A375 (cell line): ENCODE data around the gene GOLT1A. TPM values are rescaled to one million over a fixed set of nuclear protein-coding genes. Genes with fewer than 3 reads are reported as not detected.

ENCODE experiments used
- total RNA-seq: library from RNA; depleted of rRNA; stranded (reverse); fragments of >200 nt; shearing (Covaris generic); gene quantifications from 2 replicates; pipeline ENCODE4 v1.2.3, GENCODE V29; 2014; rRNA removed

The GOLT1A gene, protein sequence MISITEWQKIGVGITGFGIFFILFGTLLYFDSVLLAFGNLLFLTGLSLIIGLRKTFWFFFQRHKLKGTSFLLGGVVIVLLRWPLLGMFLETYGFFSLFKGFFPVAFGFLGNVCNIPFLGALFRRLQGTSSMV
- 1.6 and 2.0 TPM in 2 replicates for total RNA-seq

GRCh38 chr1:204213668-204214662 lies at the start of gene GOLT1A:
Gene GOLT1A, minus strand, starts transcription at chr1:204213988. Its CDS starts 82 bp downstream, at chr1:204213906.

GRCh38 chr1:204196068-204196795 lies 17.6 kb downstream of the GOLT1A start, which contains the start of gene KISS1:
Gene KISS1, minus strand, starts transcription at chr1:204196491. Its CDS starts 3,615 bp downstream, at chr1:204192876.

GRCh38 chr1:204166219-204166618 lies 47.6 kb downstream of the GOLT1A start, which contains the start of gene REN:
Gene REN, minus strand, starts transcription at chr1:204166337. Its CDS starts 44 bp downstream, at chr1:204166293.

DNA sequence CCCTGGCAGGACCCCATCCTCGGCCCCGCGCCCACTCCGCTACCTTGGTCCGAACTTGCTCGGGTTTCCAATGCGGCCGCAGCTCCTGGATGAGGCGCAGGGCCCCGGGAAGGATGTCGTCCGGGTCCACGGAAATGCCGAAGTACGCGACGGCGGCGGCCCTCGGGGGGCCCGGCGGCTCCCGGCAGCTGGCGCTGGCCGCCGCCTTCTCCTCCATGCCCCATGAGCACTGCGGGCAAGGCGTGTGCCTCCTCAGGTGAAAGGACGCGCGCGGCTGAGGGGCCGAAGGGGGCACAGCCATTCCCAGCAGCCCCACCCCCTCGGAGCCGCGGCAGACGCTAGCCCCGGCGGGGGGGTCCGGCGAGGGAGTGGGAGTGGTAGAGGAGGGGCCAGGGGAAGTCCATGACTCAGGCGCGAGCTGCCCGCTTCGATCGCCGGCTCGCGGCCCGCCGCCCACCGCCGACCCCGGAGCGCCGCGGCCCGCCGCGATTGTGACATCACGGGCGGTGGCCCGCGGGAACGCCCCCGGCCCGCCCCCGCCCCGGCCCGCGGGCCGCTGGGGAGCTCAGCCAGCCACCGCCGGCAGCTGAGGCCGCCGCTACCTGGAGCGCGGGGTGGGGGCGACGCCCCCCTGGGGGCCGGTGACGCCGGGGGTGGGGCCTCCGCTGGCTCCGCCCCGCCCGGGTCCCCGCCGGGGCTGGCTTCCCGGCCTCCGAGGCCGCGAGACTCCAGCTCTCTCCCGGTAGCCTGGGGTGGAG lies 62.1 kb downstream of the GOLT1A start, which contains the start of gene ETNK2:
Gene ETNK2, minus strand, starts transcription at position 493 of the 758 bp plus-strand sequence. Its CDS starts 192 bp downstream, at position 301.

Other genes with a start within 250 kb of the GOLT1A start
- 8.3 and 8.7 TPM in 2 replicates for gene SOX13, start 140.9 kb downstream of the GOLT1A start, total RNA-seq
- 14.2 and 16.4 TPM in 2 replicates for gene ETNK2, start 61.9 kb downstream of the GOLT1A start, total RNA-seq
- 0.08 TPM in 1 of 2 replicates, not detected in the other for gene REN, start 47.7 kb downstream of the GOLT1A start, total RNA-seq
- gene KISS1, start 17.5 kb downstream of the GOLT1A start, total RNA-seq: 7.8 and 12.4 TPM in 2 replicates
- 0.53 and 4.7 TPM in 2 replicates for gene PLEKHA6, start 145.9 kb upstream of the GOLT1A start, total RNA-seq
- 57.2 and 61.7 TPM in 2 replicates for gene PPP1R15B, start 197.8 kb upstream of the GOLT1A start, total RNA-seq